GM19238 (cell line): ENCODE data around the gene TPD52L3.

Experiments used
- DNase-seq: peaks from one replicate; pipeline ENCODE4 v3.0.0; 2011; ENCODE audit warnings: low spot score; ENCODE audit not compliant: insufficient read length

The TPD52L3 gene

GRCh38 chr9:6328103-6328502 is at the start of gene TPD52L3:
TSS of gene TPD52L3 (plus strand) at chr9:6328375. CDS start at chr9:6328596, 221 bp downstream.
- no peak for DNase-seq

GRCh38 chr9:6301858-6302257 is 26.3 kb upstream of the TPD52L3 start:
- DNase-seq, result no peak

- no peak for DNase-seq
Observed at GRCh38 chr9:6302417-6302816, 25.8 kb upstream of the TPD52L3 start.

- no peak for DNase-seq
Observed at GRCh38 chr9:6304232-6304631, 23.9 kb upstream of the TPD52L3 start.

GRCh38 chr9:6305954-6306563 is 22.1 kb upstream of the TPD52L3 start:
- DNase-seq, result no peak

- no peak for DNase-seq
Observed at GRCh38 chr9:6307551-6308096, 20.6 kb upstream of the TPD52L3 start.

GRCh38 chr9:6330958-6331634 is 2.9 kb downstream of the TPD52L3 start:
- no peak for DNase-seq

- DNase-seq, result no peak
Observed at GRCh38 chr9:6334305-6334704, 6.1 kb downstream of the TPD52L3 start.

- DNase-seq, result no peak
Observed at GRCh38 chr9:6348766-6349165, 20.6 kb downstream of the TPD52L3 start.

- DNase-seq, result no peak
Observed at GRCh38 chr9:6351737-6352136, 23.6 kb downstream of the TPD52L3 start.

- DNase-seq, result peak; percentile 39
Observed at GRCh38 chr9:6354072-6354686, 26.0 kb downstream of the TPD52L3 start.

GRCh38 chr9:6355728-6356127 is 27.6 kb downstream of the TPD52L3 start:
- no peak for DNase-seq

- DNase-seq, result no peak
Observed at GRCh38 chr9:6356441-6356840, 28.3 kb downstream of the TPD52L3 start.

- no peak for DNase-seq
Observed at GRCh38 chr9:6356904-6357303, 28.7 kb downstream of the TPD52L3 start.

GRCh38 chr9:6367128-6367890 is 39.1 kb downstream of the TPD52L3 start:
- DNase-seq, result no peak

- no peak for DNase-seq
Observed at GRCh38 chr9:6368831-6369230, 40.7 kb downstream of the TPD52L3 start.
